Activated T-helper 1 cell treated with anti-CD3 and anti-CD28 coated beads, Interleukin-2, amount 50 U/mL, for 16 hours (primary cell): ENCODE results near the gene RERE.

Source experiments
- DNase-seq, 2 donors: peaks; one replicate each; pipeline ENCODE4 v3.0.0-alpha.2; 2020; ENCODE audit warnings: low read depth in 1 of 2, low spot score in 1 of 2

RERE gene

GRCh38 chr1:8431784-8432183 is 385.7 kb downstream of the RERE start:
- no peak for DNase-seq

- no peak for DNase-seq
These were observed 386.4 kb downstream of the RERE start for GRCh38 chr1:8431019-8431418.

GRCh38 chr1:8430476-8430875 is 387.0 kb downstream of the RERE start:
- DNase-seq = no peak

GRCh38 chr1:8429549-8430110 is 387.8 kb downstream of the RERE start:
- DNase-seq = no peak

GRCh38 chr1:8428441-8428840 is 389.0 kb downstream of the RERE start:
- DNase-seq = no peak

- DNase-seq = no peak
These were observed 389.5 kb downstream of the RERE start for GRCh38 chr1:8427986-8428385.

GRCh38 chr1:8427493-8427892 is 389.9 kb downstream of the RERE start:
- no peak for DNase-seq

- DNase-seq = no peak
These were observed 390.4 kb downstream of the RERE start for GRCh38 chr1:8426996-8427395.

- no peak for DNase-seq
These were observed 391.7 kb downstream of the RERE start for GRCh38 chr1:8425781-8426161.

- DNase-seq = no peak
These were observed 392.2 kb downstream of the RERE start for GRCh38 chr1:8425150-8425780.

- DNase-seq = peak in 1 of 2 donors; percentile 30
These were observed 392.8 kb downstream of the RERE start for GRCh38 chr1:8424539-8425116.

- peak in 1 of 2 donors; percentile 36 for DNase-seq
These were observed 393.5 kb downstream of the RERE start for GRCh38 chr1:8423692-8424538.

GRCh38 chr1:8423269-8423691 is 394.2 kb downstream of the RERE start:
- peak in 1 of 2 donors; percentile 21 for DNase-seq

- DNase-seq = no peak
These were observed 394.8 kb downstream of the RERE start for GRCh38 chr1:8422510-8423268.

GRCh38 chr1:8421721-8422120 is 395.7 kb downstream of the RERE start:
- DNase-seq = no peak

GRCh38 chr1:8420318-8420717 is 397.1 kb downstream of the RERE start:
- DNase-seq = no peak

- no peak for DNase-seq
These were observed 397.6 kb downstream of the RERE start for GRCh38 chr1:8419861-8420260.

- no peak for DNase-seq
These were observed 398.3 kb downstream of the RERE start for GRCh38 chr1:8419172-8419571.

- DNase-seq = no peak
These were observed 399.1 kb downstream of the RERE start for GRCh38 chr1:8418301-8418700.

GRCh38 chr1:8417625-8418024 is 399.8 kb downstream of the RERE start:
- DNase-seq = no peak

GRCh38 chr1:8416881-8417280 is 400.6 kb downstream of the RERE start:
- DNase-seq = no peak
